ENCODE measurements around the gene E4F1. TPM values are rescaled to one million over a fixed set of nuclear protein-coding genes. Genes with fewer than 3 reads are reported as not detected.

Gene E4F1
- total and polyA plus RNA-seq, 7 donors = 10.8 to 26.9 (median 19.4) TPM

GRCh38 chr16:2280981-2281542 lies 57.7 kb downstream of the E4F1 start:
- DNase-seq = no peak
- intact Hi-C loops (cut with DNase I) = no loop called here
- H3K9me3 ChIP-seq = no peaks in the 10 kb centered on the region
- H3K4me1 ChIP-seq = no peaks in the 10 kb centered on the region
- H3K27me3 ChIP-seq = no peaks in the 10 kb centered on the region
- TF ChIP-seq POLR2A (IDR thresholded peaks at IDR 0.05) = no peak
- TF ChIP-seq EP300 (IDR thresholded peaks at IDR 0.05) = no peak
- TF ChIP-seq CTCF (IDR thresholded peaks at IDR 0.05) = no peak
- TF ChIP-seq POLR2AphosphoS5 (IDR thresholded peaks at IDR 0.05) = no peak
- WGBS, 2 donors = 79 to 83% methylated on average over 24 of the region's 24 CpGs
- H3K27ac ChIP-seq = no peak overlapping the region
- peaks cover 0 to 52% (median 7%) of the 10 kb centered on the region in 4 donors for H3K36me3 ChIP-seq
- no peak overlapping the region for H3K4me3 ChIP-seq

GRCh38 chr16:2282262-2282661 lies 58.9 kb downstream of the E4F1 start:
- Histone ChIP-seq H3K4me1 (no peaks in the 10 kb centered on the region), H3K27ac (no peak overlapping the region), H3K4me3 (no peak overlapping the region), H3K36me3 (peaks cover 0 to 54% (median 7%) of the 10 kb centered on the region in 4 donors), H3K27me3 (no peaks in the 10 kb centered on the region), H3K9me3 (no peaks in the 10 kb centered on the region)
- TF ChIP-seq EP300 (IDR thresholded peaks at IDR 0.05) (no peak), POLR2A (IDR thresholded peaks at IDR 0.05) (no peak), CTCF (IDR thresholded peaks at IDR 0.05) (no peak), POLR2AphosphoS5 (IDR thresholded peaks at IDR 0.05) (no peak)
- intact Hi-C loops (cut with DNase I) = no loop called here
- DNase-seq = no peak
- 43 to 71% methylated on average over 5 of the region's 5 CpGs for WGBS, 2 donors

GRCh38 chr16:2282866-2283555 lies 59.6 kb downstream of the E4F1 start:
- no peak for DNase-seq
- Histone ChIP-seq H3K9me3 (no peaks in the 10 kb centered on the region), H3K4me1 (no peaks in the 10 kb centered on the region), H3K4me3 (no peak overlapping the region), H3K27me3 (no peaks in the 10 kb centered on the region), H3K27ac (no peak overlapping the region), H3K36me3 (peaks cover 0 to 59% (median 7%) of the 10 kb centered on the region in 4 donors)
- intact Hi-C loops (cut with DNase I) = no loop called here
- TF ChIP-seq POLR2AphosphoS5 (IDR thresholded peaks at IDR 0.05) = no peak
- no peak for TF ChIP-seq POLR2A (IDR thresholded peaks at IDR 0.05)
- TF ChIP-seq EP300 (IDR thresholded peaks at IDR 0.05) = no peak
- no peak for TF ChIP-seq CTCF (IDR thresholded peaks at IDR 0.05)
- 75 to 85% methylated on average over 26 of the region's 26 CpGs for WGBS, 2 donors

GRCh38 chr16:2284001-2284770 lies 60.8 kb downstream of the E4F1 start:
- Histone ChIP-seq H3K36me3 (peaks cover 0 to 71% (median 7%) of the 10 kb centered on the region in 4 donors), H3K27me3 (no peaks in the 10 kb centered on the region), H3K9me3 (no peaks in the 10 kb centered on the region), H3K4me1 (no peaks in the 10 kb centered on the region), H3K27ac (no peak overlapping the region), H3K4me3 (no peak overlapping the region)
- intact Hi-C loops (cut with DNase I) = no loop called here
- no peak for TF ChIP-seq POLR2A (IDR thresholded peaks at IDR 0.05)
- no peak for TF ChIP-seq EP300 (IDR thresholded peaks at IDR 0.05)
- TF ChIP-seq CTCF (IDR thresholded peaks at IDR 0.05) = no peak
- TF ChIP-seq POLR2AphosphoS5 (IDR thresholded peaks at IDR 0.05) = no peak
- WGBS, 2 donors = 86 to 91% methylated on average over 37 of the region's 37 CpGs
- no peak for DNase-seq
